OCI-LY3 (cell line): ENCODE results near the gene S100A12.
A peak's percentile ranks its signal among the peaks of the same experiment; 100 is the strongest.
"Not testable (repeated sequence)": the region's sequence is repeated elsewhere in the genome, so short reads cannot be mapped to it uniquely, and the experiment has no call there.

Experiments
- H2AFZ ChIP-seq: fragments of 200-600, 300-600 bp; shearing (Covaris generic); 2 replicates; pipeline ENCODE4 v1.6.0; 2014; ENCODE audit warnings: antibody characterized with exemption, low read depth, low read length
- H3K27ac ChIP-seq: fragments of 200-600, 300-600 bp; sonication (generic); 2 replicates; pipeline ENCODE4 v1.5.1; 2014; ENCODE audit warnings: mild to moderate bottlenecking, low read length, moderate library complexity, mixed read lengths
- H3K27me3 ChIP-seq: fragments of 200-600, 300-600 bp; sonication (generic); 2 replicates; pipeline ENCODE4 v1.6.1; 2014; ENCODE audit warnings: low read depth, low read length, mixed read lengths
- H3K36me3 ChIP-seq: fragments of 200-600, 300-600 bp; sonication (generic); replicated peaks from 2 replicates; pipeline ENCODE3; 2014; ENCODE audit warnings: low read depth, low read length, mixed read lengths
- H3K4me1 ChIP-seq: fragments of 300-600, 200-600 bp; sonication (generic); 2 replicates; pipeline ENCODE4 v1.6.1; 2014; ENCODE audit warnings: low read length, mixed read lengths
- H3K4me2 ChIP-seq: fragments of 200-600, 300-600 bp; sonication (generic); 2 replicates; pipeline ENCODE4 v1.6.1; 2014; ENCODE audit warnings: low read length, mixed read lengths
- H3K4me3 ChIP-seq: fragments of 300-600, 200-600 bp; sonication (generic); 2 replicates; pipeline ENCODE4 v1.5.1; 2014; ENCODE audit warnings: antibody characterized with exemption, mild to moderate bottlenecking, low read length, moderate library complexity
- H3K79me2 ChIP-seq: fragments of 300-600, 200-600 bp; shearing (Covaris generic); 2 replicates; pipeline ENCODE4 v1.6.1; 2014; ENCODE audit warnings: mild to moderate bottlenecking, low read length, mixed read lengths
- H3K9ac ChIP-seq: fragments of 300-600, 200-600 bp; shearing (Covaris generic); 2 replicates; pipeline ENCODE4 v1.6.0; 2014; ENCODE audit warnings: mild to moderate bottlenecking, low read length, moderate library complexity
- H3K9me3 ChIP-seq: fragments of 200-600, 300-600 bp; shearing (Covaris generic); 2 replicates; pipeline ENCODE4 v1.6.1; 2014; ENCODE audit warnings: low read length, mixed read lengths; ENCODE audit not compliant: insufficient read depth
- H4K20me1 ChIP-seq: fragments of 200-600, 300-600 bp; sonication (generic); 2 replicates; pipeline ENCODE4 v1.6.1; 2016; ENCODE audit warnings: low read length, mixed read lengths; ENCODE audit not compliant: insufficient read depth
- CTCF ChIP-seq: fragments of 200-600, 300-600 bp; sonication (generic); IDR thresholded peaks from 2 replicates; pipeline ENCODE4 v1.5.1; 2014; ENCODE audit warnings: antibody characterized with exemption, low read length, low read depth
- EZH2phosphoT487 ChIP-seq: fragments of 200-600 bp; shearing (Covaris generic); IDR thresholded peaks from 2 replicates; pipeline ENCODE4 v1.6.1; 2018; ENCODE audit warnings: antibody characterized with exemption, mixed run types, low read depth

Gene S100A12

GRCh38 chr1:153417136-153417888, 41.9 kb upstream of the S100A12 start:
- Histone ChIP-seq H3K4me1 (peaks cover 23% of the 10 kb centered on the region), H4K20me1 (no peaks in the 10 kb centered on the region), H2AFZ (no peak overlapping the region), H3K79me2 (no peaks in the 10 kb centered on the region), H3K9ac (no peak overlapping the region), H3K4me2 (no peak overlapping the region), H3K36me3 (no peaks in the 10 kb centered on the region), H3K27ac (no peak overlapping the region), H3K4me3 (no peak overlapping the region), H3K27me3 (peaks cover 25% of the 10 kb centered on the region), H3K9me3 (no peaks in the 10 kb centered on the region)
- TF ChIP-seq EZH2phosphoT487, result no peak
- no peak for TF ChIP-seq CTCF

DNA sequence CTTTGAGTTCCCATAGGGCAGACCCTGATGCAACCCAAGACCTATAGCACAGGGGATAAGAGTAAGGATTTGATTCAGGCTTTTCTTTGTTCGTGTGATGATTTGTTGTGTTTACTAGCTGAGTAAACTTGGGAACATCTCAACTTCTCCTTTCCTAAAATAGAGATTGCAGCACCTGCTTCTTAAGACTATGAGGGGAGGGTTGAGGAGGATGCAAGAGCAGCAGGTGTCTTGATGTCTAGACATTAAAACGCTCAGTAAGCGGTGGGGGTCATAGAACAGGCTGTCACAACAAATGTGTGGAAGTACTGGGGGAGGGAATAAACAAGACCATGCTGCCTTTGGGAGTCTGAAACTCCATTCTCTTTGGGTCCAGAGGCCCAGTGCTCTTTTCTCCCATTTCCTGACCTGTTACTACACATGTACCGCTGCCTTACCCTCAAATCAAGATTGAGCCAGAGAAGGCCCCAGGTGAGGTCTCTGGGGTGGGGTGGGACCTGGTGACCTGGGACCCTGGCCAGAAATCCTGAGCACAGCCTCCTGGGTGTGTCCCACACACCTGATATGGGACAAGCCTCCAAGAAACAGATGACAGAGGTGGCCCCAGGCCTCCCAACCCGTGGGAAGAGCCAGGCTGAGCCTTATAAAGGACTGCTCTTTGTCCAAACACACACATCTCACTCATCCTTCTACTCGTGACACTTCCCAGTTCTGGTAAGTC, 40.6 kb upstream of the S100A12 start, which contains the start of gene S100A7A:
TSS of gene S100A7A (plus strand) at position 671 of the 721 bp plus-strand sequence. CDS start 1,563 bp downstream, outside the sequence.
- Histone ChIP-seq H3K27ac (peak within 1 kb of the TSS; percentile 36), H3K27me3 (peaks cover 20% of the 10 kb centered on the region), H3K4me1 (peaks cover 23% of the 10 kb centered on the region), H3K9me3 (no peaks in the 10 kb centered on the region), H4K20me1 (no peaks in the 10 kb centered on the region), H2AFZ (no peak within 1 kb of the TSS), H3K9ac (no peak within 1 kb of the TSS), H3K4me3 (no peak within 1 kb of the TSS), H3K4me2 (peak within 1 kb of the TSS; percentile 43), H3K79me2 (no peaks in the 10 kb centered on the region), H3K36me3 (no peaks in the 10 kb centered on the region)
- TF ChIP-seq EZH2phosphoT487, result no peak
- no peak for TF ChIP-seq CTCF

DNA sequence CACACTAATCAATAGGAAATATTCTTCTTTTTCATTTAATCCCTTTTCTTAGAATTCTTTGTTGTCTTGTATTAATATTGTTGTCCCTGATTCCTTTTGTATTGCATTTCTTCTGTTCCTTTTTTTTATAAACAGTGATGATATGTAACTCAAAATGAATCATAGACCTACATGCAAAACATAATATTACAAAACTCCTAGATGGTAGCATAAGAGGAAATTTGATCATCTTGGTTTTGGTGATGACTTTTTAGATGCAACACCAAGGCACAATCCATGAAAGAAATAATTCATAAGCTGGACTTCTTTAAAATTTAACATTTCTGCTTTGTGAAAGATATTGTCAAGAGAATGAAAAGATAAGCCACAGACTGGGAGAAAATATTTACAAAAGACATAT, 38.5 kb upstream of the S100A12 start:
- H3K4me3 ChIP-seq, H4K20me1 ChIP-seq, H3K36me3 ChIP-seq, H3K4me2 ChIP-seq, H3K79me2 ChIP-seq, H3K27me3 ChIP-seq, H3K9ac ChIP-seq, H3K27ac ChIP-seq, H2AFZ ChIP-seq, H3K9me3 ChIP-seq: not testable (repeated sequence)
- H3K4me1 ChIP-seq, result peaks cover 23% of the 10 kb centered on the region

- not testable (repeated sequence) for H3K4me3 ChIP-seq, H3K9ac ChIP-seq, H4K20me1 ChIP-seq, H3K36me3 ChIP-seq, H2AFZ ChIP-seq, H3K9me3 ChIP-seq, H3K4me2 ChIP-seq, H3K27ac ChIP-seq, H3K79me2 ChIP-seq, H3K4me1 ChIP-seq
- H3K27me3 ChIP-seq, result peaks cover 32% of the 10 kb centered on the region
Measured at GRCh38 chr1:153407274-153407673, 31.9 kb upstream of the S100A12 start.

DNA sequence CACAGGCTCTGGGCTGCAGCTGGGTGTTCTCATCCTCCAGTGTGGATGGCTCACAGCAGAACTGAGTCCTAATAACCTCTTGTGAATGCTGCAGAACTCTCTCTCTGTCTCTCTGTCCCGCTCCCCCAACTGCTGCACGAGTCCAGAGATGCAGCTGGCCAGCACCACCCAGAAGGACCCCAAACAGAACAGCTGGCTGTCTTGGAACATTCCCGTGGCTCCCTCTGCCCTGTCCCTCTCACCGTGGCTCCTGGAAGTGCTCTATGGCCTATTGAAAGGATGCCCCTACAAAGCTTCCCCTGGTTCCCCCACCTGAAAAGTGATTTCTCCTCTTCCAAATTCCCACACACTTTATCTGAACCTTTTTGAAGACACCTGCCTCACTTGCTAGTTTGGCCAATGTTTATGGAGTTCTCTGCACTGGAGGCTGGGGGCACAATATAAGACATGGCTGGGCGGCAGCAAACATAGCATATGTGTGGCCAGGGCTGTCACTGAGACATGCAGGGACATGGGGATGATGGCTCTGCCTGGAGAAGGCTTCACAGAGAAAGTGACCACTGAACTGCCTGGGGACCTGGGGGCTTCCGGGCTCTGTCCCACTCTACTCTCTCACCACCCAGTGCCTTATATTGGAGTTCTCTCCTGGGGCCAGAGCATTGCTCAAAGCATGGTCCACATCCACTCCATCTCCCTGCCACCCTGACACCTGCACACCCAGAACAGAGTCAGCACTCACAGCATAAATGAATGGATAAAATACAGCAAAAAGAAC, 30.6 kb upstream of the S100A12 start:
- H3K36me3 ChIP-seq, H3K4me1 ChIP-seq, H3K79me2 ChIP-seq, H3K4me3 ChIP-seq, H2AFZ ChIP-seq, H3K27ac ChIP-seq, H3K4me2 ChIP-seq, H4K20me1 ChIP-seq, H3K9me3 ChIP-seq, H3K9ac ChIP-seq: not testable (repeated sequence)
- H3K27me3 ChIP-seq, result peaks cover 45% of the 10 kb centered on the region
